HFFc6 (cell line): ENCODE results near the gene GOLGA8A. TPM values are rescaled to one million over a fixed set of nuclear protein-coding genes. Genes with fewer than 3 reads are reported as not detected.

Experiments used
- DNase-seq: peaks from one replicate; pipeline ENCODE4 v3.0.0-alpha.2; 2018
- H3K27ac Mint-ChIP-seq: 2 replicates; pipeline ENCODE4 v1.8.0; 2020; ENCODE audit warnings: mild to moderate bottlenecking, mixed read lengths
- H3K27me3 Mint-ChIP-seq: 2 replicates; pipeline ENCODE4 v1.8.0; 2021; ENCODE audit warnings: mild to moderate bottlenecking, moderate library complexity, mixed read lengths; ENCODE audit not compliant: insufficient read depth
- H3K36me3 Mint-ChIP-seq: 2 replicates; pipeline ENCODE4 v1.8.0; 2021; ENCODE audit warnings: low read depth, mixed read lengths
- H3K4me1 Mint-ChIP-seq: 2 replicates; pipeline ENCODE4 v1.8.0; 2020; ENCODE audit warnings: low read depth, mixed read lengths
- H3K4me3 Mint-ChIP-seq: 2 replicates; pipeline ENCODE4 v1.8.0; 2020; ENCODE audit warnings: mild to moderate bottlenecking, moderate library complexity, mixed read lengths
- H3K9me3 Mint-ChIP-seq: 2 replicates; pipeline ENCODE4 v1.8.0; 2020; ENCODE audit warnings: mild to moderate bottlenecking, mixed read lengths
- long read RNA-seq: library from polyadenylated mRNA; unstranded; transcript quantifications from one replicate; pipeline ENCODE4 v2.0.0, GENCODE V29; 2019
- total RNA-seq, 6 experiments: library from RNA; stranded (reverse); fragmentation: NEBNext Ultra II Directional; extraction: Animal tissue kit (Norgen Biotek cat#: 25700); gene quantifications; 2 replicates in 1 of 6; 3 replicates in 5 of 6; pipeline ENCODE4 v1.2.3, GENCODE V29; 2021
- TF ChIP-seq, protein P1 (sequence below): fragments of 200-600 bp; sonication (generic); IDR thresholded peaks from 2 replicates; pipeline ENCODE4 v1.5.0; 2021; ENCODE audit warnings: antibody characterized with exemption, mild to moderate bottlenecking

The GOLGA8A gene, protein sequence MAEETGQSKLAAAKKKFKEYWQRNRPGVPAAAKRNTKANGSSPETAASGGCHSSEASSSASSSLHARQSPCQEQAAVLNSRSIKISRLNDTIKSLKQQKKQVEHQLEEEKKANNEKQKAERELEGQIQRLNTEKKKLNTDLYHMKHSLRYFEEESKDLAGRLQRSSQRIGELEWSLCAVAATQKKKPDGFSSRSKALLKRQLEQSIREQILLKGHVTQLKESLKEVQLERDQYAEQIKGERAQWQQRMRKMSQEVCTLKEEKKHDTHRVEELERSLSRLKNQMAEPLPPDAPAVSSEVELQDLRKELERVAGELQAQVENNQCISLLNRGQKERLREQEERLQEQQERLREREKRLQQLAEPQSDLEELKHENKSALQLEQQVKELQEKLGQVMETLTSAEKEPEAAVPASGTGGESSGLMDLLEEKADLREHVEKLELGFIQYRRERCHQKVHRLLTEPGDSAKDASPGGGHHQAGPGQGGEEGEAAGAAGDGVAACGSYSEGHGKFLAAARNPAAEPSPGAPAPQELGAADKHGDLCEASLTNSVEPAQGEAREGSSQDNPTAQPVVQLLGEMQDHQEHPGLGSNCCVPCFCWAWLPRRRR
- total RNA-seq: 1 to 10 TPM in 4 of 6 experiments, under 1 TPM in 2; 0.80 to 3.1 (median 1.6) TPM
- long read RNA-seq, partial matches to known transcripts: 0 of 1 reads
- long read RNA-seq, other reads (novel, unspliced or antisense): 1 of 1 reads

DNA sequence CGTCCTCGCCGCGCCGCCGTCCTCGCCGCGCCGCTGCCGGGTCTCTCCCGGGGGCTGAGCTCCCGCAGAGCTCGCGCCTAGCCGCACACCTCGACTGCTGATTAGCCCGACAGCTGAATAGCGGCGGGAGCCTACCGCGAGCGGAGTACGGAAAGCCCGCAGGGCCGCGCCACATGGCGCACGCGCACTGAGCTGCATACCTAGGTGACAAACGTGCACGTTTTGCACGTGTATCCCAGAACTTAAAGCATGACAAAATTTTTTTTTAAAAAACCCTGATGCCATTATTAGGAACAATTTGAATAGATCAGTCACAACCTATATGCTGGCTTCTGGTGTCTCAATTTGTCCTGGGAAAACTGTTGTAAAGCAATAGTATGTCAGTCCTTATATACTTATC, at the start of gene GOLGA8A:
Gene GOLGA8A (minus strand): TSS at position 122 of the 400 bp plus-strand sequence. CDS start 48,117 bp downstream, outside the sequence.
- TF ChIP-seq, protein P1, sequence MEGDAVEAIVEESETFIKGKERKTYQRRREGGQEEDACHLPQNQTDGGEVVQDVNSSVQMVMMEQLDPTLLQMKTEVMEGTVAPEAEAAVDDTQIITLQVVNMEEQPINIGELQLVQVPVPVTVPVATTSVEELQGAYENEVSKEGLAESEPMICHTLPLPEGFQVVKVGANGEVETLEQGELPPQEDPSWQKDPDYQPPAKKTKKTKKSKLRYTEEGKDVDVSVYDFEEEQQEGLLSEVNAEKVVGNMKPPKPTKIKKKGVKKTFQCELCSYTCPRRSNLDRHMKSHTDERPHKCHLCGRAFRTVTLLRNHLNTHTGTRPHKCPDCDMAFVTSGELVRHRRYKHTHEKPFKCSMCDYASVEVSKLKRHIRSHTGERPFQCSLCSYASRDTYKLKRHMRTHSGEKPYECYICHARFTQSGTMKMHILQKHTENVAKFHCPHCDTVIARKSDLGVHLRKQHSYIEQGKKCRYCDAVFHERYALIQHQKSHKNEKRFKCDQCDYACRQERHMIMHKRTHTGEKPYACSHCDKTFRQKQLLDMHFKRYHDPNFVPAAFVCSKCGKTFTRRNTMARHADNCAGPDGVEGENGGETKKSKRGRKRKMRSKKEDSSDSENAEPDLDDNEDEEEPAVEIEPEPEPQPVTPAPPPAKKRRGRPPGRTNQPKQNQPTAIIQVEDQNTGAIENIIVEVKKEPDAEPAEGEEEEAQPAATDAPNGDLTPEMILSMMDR: no peak
- no peaks in the 10 kb centered on the region for H3K36me3 Mint-ChIP-seq
- H3K9me3 Mint-ChIP-seq: no peaks in the 10 kb centered on the region; the same call in 1 of the 2 replicates
- no peak for DNase-seq
- peak within 1 kb of the TSS; percentile 79 for H3K4me3 Mint-ChIP-seq
- H3K4me1 Mint-ChIP-seq: no peaks in the 10 kb centered on the region; the same call in 1 of the 2 replicates
- peaks cover 34% of the 10 kb centered on the region for H3K27me3 Mint-ChIP-seq
- H3K27ac Mint-ChIP-seq: no peak within 1 kb of the TSS

DNA sequence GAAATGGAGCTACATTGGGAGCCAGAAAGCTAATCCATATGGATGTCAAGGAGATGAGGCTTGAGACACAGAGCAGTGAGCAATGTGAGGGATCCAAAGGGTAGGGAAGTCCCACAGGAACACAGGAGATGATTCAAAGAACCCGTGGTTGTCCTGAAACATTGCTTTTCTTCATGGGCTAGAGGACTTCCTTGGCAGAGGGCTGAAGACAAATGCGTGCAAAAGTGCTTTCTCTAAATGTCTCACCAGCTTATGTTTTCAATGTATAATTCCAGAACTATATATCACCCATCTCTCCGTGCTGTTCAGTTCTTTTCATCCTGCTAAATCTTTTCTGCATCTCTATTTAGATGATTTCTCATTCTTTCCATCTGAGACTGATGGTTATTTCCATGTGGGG, 46.0 kb upstream of the GOLGA8A start:
- H3K9me3 Mint-ChIP-seq: no peaks in the 10 kb centered on the region; the same call in 1 of the 2 replicates
- H3K4me3 Mint-ChIP-seq: no peak overlapping the region
- H3K4me1 Mint-ChIP-seq: no peaks in the 10 kb centered on the region
- DNase-seq: no peak
- peaks cover 12% of the 10 kb centered on the region for H3K27me3 Mint-ChIP-seq
- H3K27ac Mint-ChIP-seq: no peak overlapping the region
- TF ChIP-seq, protein P1: no peak
- H3K36me3 Mint-ChIP-seq: no peaks in the 10 kb centered on the region

DNA sequence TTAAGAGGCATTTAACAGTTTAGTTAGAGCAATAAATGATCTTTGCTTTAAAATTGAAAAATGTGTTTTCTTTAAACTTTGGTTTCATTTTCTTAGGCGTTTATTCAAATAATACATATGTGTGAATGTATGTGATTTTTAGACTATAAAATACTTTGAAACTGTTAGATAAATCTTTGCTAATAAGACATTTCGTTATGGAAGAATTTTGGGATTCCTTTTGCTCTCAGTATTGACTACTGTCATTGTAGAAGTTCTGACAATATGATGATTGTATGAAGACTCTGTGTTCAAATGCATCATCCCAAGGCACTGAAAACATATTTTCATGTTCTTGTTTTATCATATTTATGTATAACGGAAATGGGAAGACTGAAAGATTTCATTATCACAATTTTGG, 43.8 kb upstream of the GOLGA8A start:
- Mint-ChIP-seq H3K27me3 (peaks cover 13% of the 10 kb centered on the region), H3K27ac (no peak overlapping the region), H3K36me3 (no peaks in the 10 kb centered on the region)

DNA sequence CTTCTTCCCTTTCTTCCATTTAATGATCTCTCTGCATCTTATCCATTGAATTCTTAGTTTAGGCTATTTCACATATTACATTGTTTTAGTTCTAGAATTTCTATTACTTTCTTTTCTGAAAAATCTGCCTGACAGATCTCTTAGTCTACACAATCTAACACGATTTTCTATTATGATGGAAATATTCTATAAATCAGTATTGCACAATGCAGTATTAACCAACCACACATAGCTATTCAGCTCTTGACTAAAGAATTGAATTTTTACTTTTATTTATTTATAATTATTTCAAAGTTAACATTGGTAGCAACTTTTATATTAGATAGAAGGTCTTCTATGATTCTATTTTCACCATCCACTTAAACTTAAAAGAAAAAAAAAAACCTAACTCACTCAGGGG, 36.2 kb upstream of the GOLGA8A start:
- Mint-ChIP-seq H3K4me1 (peaks cover 2% of the 10 kb centered on the region), H3K27ac (no peak overlapping the region), H3K9me3 (no peaks in the 10 kb centered on the region), H3K36me3 (no peaks in the 10 kb centered on the region), H3K27me3 (peaks cover 7% of the 10 kb centered on the region), H3K4me3 (no peak overlapping the region)
- DNase-seq: no peak
- TF ChIP-seq, protein P1: no peak

More for the DNA sequence above, 43.8 kb upstream of the GOLGA8A start:
- Mint-ChIP-seq H3K9me3 (no peaks in the 10 kb centered on the region), H3K4me3 (no peak overlapping the region), H3K4me1 (no peaks in the 10 kb centered on the region)
- TF ChIP-seq, protein P1: no peak
- no peak for DNase-seq

DNA sequence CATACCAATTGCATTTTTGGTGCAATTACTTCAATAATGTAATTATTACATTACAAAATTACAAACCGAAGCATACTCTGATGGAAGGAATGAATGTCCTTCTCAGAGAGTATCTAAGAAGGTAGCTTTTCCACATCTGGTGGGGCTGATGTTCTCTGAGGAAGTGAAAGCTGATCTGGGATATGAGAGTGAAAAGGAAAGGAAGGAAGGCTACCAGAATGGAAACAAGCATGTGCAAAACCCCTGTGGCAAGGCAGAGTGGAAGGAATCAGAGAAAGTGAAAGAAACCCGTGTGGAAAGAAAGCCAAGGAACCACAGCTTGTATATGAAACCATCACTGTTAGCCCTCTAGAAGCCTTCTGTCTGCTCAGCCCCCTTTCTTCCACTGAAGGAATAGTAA, 35.3 kb upstream of the GOLGA8A start:
- no peaks in the 10 kb centered on the region for H3K36me3 Mint-ChIP-seq
- TF ChIP-seq, protein P1: no peak
- H3K4me1 Mint-ChIP-seq: peaks cover 6% of the 10 kb centered on the region
- DNase-seq: no peak
- H3K4me3 Mint-ChIP-seq: no peak overlapping the region
- peaks cover 10% of the 10 kb centered on the region for H3K27me3 Mint-ChIP-seq
- no peak overlapping the region for H3K27ac Mint-ChIP-seq
- H3K9me3 Mint-ChIP-seq: no peaks in the 10 kb centered on the region
